Stimulated activated naive B cell treated with anti-CD40 and anti-IgM and Interleukin-4, amounts not matched to agents 10 μg/mL and 1 μg/mL and 100 μg/mL, for 72 hours (primary cell): Measurements from ENCODE around the gene OCIAD1.
A peak's percentile ranks its signal among the peaks of the same experiment; 100 is the strongest.
"Not testable (repeated sequence)": the region's sequence is repeated elsewhere in the genome, so short reads cannot be mapped to it uniquely, and the experiment has no call there.

ENCODE experiments used
- ATAC-seq, 2 donors: fragments of 150-1000 bp; cut with Tn5 transposase; replicated peaks; 2 replicates each; pipeline ENCODE4 v1.10.0; 2021; ENCODE audit warnings: moderate library complexity in 1 of 2
- DNase-seq: peaks from one replicate; pipeline ENCODE4 v3.0.0; 2021
- H3K27ac Mint-ChIP-seq: one replicate; pipeline ENCODE4 v1.8.0; 2022; ENCODE audit warnings: mild to moderate bottlenecking, mixed read lengths
- H3K27me3 Mint-ChIP-seq, 2 donors: one replicate each; pipeline ENCODE4 v1.8.0; 2022; ENCODE audit warnings: mixed read lengths in 2 of 2
- H3K36me3 Mint-ChIP-seq, 2 donors: one replicate each; pipeline ENCODE4 v1.8.0; 2022; ENCODE audit warnings: mixed read lengths in 2 of 2, mild to moderate bottlenecking in 1 of 2
- H3K4me1 Mint-ChIP-seq, 2 donors: one replicate each; pipeline ENCODE4 v1.8.0; 2022; ENCODE audit warnings: mixed read lengths in 2 of 2, mild to moderate bottlenecking in 1 of 2
- H3K4me3 Mint-ChIP-seq, 2 donors: one replicate each; pipeline ENCODE4 v1.8.0; 2022; ENCODE audit warnings: mild to moderate bottlenecking in 2 of 2, mixed read lengths in 2 of 2, moderate library complexity in 1 of 2
- H3K9me3 Mint-ChIP-seq, 2 donors: one replicate each; pipeline ENCODE4 v1.8.0; 2022; ENCODE audit warnings: mixed read lengths in 2 of 2, mild to moderate bottlenecking in 1 of 2

The OCIAD1 gene

DNA sequence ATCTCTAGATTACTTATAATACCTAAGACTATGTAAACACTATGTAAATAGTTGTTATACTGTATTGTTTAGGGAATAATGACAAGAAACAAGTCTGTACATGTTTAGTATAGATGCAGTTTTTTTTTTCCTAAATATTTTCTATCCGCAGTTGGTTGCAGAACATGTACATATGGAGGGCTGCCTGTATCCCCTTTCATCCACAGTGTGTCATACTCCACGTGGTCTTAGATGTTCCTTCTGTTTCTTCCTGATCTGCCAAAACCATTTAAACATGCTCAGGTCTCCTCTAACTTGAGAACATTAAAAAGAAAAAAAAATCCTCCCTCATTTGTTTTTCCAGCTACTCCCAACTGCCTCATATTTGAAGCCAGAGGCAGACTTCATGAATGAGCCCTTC, 14.0 kb downstream of the OCIAD1 start:
- Mint-ChIP-seq H3K36me3 (peaks cover 33 to 49% of the 10 kb centered on the region in 2 donors), H3K27ac (no peak overlapping the region), H3K27me3 (no peaks in the 10 kb centered on the region), H3K9me3 (peaks cover 0 to 2% of the 10 kb centered on the region in 2 donors), H3K4me3 (no peak overlapping the region), H3K4me1 (peaks cover 0 to 5% of the 10 kb centered on the region in 2 donors)
- no peak for ATAC-seq
- DNase-seq, result no peak

DNA sequence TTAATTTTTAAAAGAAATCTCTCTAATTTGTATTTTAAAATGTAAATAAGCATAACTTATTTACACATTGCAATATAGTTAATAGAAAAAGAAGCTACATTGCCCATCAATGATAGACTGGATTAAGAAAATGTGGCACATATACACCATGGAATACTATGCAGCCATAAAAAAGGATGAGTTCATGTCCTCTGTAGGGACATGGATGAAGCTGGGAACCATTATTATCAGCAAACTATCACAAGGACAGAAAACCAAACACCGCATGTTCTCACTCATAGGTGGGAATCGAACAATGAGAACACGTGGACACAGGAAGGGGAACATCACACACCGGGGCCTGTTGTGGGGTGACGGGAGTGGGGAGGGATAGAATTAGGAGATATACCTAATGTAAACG, 17.9 kb downstream of the OCIAD1 start:
- not testable (repeated sequence) for H3K27ac Mint-ChIP-seq, H3K4me1 Mint-ChIP-seq, ATAC-seq, DNase-seq, H3K9me3 Mint-ChIP-seq, H3K4me3 Mint-ChIP-seq, H3K27me3 Mint-ChIP-seq
- H3K36me3 Mint-ChIP-seq, result peaks cover 39 to 60% of the 10 kb centered on the region in 2 donors

DNA sequence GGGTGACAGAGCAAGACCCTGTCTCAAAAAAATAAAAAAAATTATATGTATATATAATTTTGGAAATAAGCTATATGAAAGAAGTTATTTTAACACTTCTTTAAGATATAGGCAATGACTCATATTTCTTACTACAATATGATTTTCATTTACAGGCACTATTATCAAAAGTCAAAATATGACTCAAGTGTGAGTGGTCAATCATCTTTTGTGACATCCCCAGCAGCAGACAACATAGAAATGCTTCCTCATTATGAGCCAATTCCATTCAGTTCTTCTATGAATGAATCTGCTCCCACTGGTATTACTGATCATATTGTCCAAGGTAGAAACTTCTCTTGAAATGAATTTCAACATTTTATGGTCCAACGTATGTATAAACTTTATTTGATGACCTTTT, 20.8 kb downstream of the OCIAD1 start:
- Mint-ChIP-seq H3K27ac (no peak overlapping the region), H3K4me1 (no peaks in the 10 kb centered on the region), H3K36me3 (peaks cover 28 to 46% of the 10 kb centered on the region in 2 donors), H3K4me3 (no peak overlapping the region), H3K27me3 (no peaks in the 10 kb centered on the region), H3K9me3 (no peaks in the 10 kb centered on the region)
- ATAC-seq (no peak), DNase-seq (no peak)

DNA sequence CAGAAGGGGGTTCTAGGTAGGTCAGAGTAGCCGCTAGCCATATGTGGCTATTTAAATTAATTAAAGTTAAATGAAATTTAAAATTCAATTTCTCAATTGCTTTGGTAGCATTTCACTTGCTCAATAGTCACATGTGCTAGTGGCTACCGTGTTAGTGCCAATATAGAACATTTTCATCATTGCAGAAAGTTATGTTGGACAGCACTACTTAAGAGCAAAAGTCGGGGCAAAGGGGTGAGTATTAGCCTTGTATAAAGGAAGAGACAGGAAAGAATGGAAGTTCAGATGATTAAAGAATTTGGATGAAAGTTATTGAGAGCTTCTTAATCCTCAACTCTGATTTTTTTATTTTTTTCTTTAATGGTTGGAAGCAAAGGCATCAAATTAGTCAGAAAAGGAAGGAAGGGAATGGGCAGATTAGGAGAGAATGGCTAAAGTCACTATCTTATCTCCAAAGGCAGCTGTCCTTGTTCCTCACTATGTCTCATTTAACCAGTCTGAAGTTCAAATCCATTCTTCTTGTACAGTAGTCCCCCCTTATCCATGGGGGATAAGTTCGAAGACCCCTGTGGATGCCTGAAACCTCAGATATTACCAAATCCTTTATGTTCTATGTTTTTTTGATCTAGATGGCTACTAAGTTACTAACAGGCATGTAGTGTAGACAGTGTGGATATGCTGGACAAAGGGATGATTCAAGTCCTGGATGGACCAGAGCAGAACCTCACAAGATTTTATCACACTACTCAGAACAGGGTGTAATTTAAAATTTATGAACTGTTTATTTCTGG, 22.9 kb downstream of the OCIAD1 start:
- ATAC-seq (no peak), DNase-seq (no peak)
- Mint-ChIP-seq H3K27ac (no peak overlapping the region), H3K9me3 (no peaks in the 10 kb centered on the region), H3K4me1 (no peaks in the 10 kb centered on the region), H3K36me3 (peaks cover 28 to 42% of the 10 kb centered on the region in 2 donors), H3K27me3 (no peaks in the 10 kb centered on the region), H3K4me3 (no peak overlapping the region)

DNA sequence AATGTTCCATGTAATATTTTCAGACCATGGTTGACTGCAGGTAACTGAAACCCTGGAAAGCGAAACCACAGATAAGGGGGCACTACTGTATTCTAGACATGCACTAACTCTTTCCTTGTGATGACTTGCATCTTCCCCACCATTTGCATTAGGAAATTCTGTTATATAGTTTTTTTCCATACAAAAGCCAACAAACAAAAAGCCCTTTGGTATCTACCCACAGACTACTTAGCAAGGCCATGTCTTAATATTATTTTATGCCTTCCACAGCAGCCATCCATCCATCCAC, 23.5 kb downstream of the OCIAD1 start:
- Mint-ChIP-seq H3K4me3 (no peak overlapping the region), H3K9me3 (no peaks in the 10 kb centered on the region), H3K4me1 (no peaks in the 10 kb centered on the region), H3K36me3 (peaks cover 27 to 39% of the 10 kb centered on the region in 2 donors), H3K27me3 (no peaks in the 10 kb centered on the region), H3K27ac (peak overlapping the region; percentile 73)
- ATAC-seq (no peak), DNase-seq (no peak)

DNA sequence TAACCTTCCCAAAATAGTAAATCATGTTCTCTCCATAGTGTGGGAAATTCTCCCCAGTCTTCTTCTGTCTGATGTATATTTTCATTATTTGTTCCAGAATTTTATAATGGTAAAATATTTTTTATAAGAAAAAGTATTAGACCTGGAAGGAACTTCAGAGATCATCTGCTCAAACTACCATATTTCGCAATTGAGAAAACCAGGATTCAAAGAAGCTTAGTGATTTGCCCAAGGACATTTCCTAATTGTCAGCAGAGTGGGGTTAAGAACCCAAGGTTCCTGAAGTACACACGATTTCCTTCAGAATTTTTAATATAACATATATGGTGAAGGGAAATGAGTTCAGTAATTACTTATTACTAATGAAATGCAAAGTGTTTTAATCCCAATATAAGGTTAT, 24.1 kb downstream of the OCIAD1 start:
- ATAC-seq (no peak), DNase-seq (no peak)
- Mint-ChIP-seq H3K4me3 (no peak overlapping the region), H3K4me1 (no peaks in the 10 kb centered on the region), H3K27me3 (no peaks in the 10 kb centered on the region), H3K36me3 (peaks cover 27 to 41% of the 10 kb centered on the region in 2 donors), H3K9me3 (no peaks in the 10 kb centered on the region), H3K27ac (peak overlapping the region; percentile 73)

DNA sequence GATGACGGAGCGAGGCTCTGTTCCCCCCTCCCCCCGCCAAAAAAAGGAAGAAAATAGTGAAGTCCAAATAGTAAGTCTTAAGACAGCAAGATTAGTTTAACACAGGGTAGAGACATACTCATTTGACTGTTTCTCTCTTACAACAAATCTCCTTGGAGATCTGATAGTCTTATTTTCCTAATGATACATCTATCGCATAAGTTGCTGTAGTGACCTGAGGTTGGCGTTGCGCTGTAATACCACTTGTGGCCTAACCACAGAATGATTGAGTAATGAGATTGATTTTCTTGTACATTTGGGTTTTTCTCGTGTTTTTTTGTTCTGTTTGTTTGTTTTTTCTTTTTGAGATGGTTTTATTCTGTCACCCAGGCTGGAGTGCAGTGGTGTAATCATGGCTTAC, 27.2 kb downstream of the OCIAD1 start:
- Mint-ChIP-seq H3K4me1 (no peaks in the 10 kb centered on the region), H3K27ac (no peak overlapping the region), H3K4me3 (no peak overlapping the region), H3K27me3 (no peaks in the 10 kb centered on the region), H3K9me3 (no peaks in the 10 kb centered on the region), H3K36me3 (peaks cover 24 to 30% of the 10 kb centered on the region in 2 donors)
- no peak for DNase-seq
- no peak for ATAC-seq

DNA sequence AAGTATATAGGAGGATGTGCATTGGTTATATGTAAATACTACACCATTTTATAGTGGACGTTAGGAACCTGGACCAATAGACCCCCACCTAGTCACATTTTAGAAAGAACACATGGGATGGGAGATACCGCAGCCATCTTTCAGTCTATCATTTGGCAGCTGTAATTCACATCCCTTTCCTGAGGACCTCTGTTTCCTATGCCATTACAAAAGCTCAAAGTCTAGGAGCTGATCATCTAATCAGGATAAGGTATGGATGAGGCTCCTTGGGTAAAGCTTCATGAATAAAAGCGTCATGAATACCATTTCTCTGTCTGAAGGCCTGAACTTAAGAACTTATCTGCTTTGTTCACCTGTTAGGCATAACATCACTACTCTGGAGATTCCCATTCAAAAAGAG, 31.1 kb downstream of the OCIAD1 start:
- no peaks in the 10 kb centered on the region for H3K27me3 Mint-ChIP-seq
- no peak overlapping the region for H3K4me3 Mint-ChIP-seq
- no peaks in the 10 kb centered on the region for H3K4me1 Mint-ChIP-seq
- DNase-seq (no peak), ATAC-seq (no peak)
- no peak overlapping the region for H3K27ac Mint-ChIP-seq
- H3K36me3 Mint-ChIP-seq, result peaks cover 17 to 27% of the 10 kb centered on the region in 2 donors
- H3K9me3 Mint-ChIP-seq, result peaks cover 7 to 9% of the 10 kb centered on the region in 2 donors

DNA sequence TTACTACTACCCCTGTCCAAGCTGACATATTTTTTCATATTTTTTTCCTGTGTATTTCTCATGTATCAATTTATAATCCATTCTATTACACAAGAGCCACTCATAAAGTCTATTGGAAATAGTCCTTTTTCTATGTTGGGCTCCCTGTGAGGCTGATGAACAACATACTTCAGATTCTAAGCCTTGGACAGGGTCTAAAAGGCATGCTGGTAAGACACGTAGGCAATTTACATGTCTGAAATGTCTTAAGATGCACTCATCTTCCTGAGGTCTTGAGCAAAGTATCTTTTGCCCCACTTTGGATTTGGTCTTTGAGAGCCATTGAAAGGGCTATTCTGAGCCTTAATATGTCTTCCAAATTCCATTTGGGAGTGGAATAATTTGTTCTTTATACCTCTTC, 31.8 kb downstream of the OCIAD1 start:
- Mint-ChIP-seq H3K27ac (no peak overlapping the region), H3K4me1 (no peaks in the 10 kb centered on the region), H3K36me3 (peaks cover 19 to 31% of the 10 kb centered on the region in 2 donors), H3K4me3 (no peak overlapping the region), H3K9me3 (peaks cover 7 to 9% of the 10 kb centered on the region in 2 donors), H3K27me3 (no peaks in the 10 kb centered on the region)
- ATAC-seq (no peak), DNase-seq (no peak)

DNA sequence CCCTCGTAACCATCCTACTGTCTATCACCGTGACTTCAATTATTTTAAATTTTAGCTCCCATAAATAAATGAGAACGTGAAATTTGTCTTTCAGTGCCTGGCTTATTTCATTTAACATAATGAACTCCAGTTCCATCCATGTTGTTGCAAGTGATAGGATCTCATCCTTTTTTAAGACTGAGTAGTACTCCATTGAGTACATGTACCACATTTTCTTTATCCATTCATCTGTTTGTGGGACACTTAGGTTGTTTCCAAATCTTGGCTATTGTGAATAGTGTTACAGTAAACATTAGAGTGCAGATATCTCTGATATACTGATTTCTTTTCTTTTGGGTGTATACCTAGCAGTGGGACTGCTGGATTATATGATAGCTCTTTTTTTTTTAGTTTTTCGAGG, 32.8 kb downstream of the OCIAD1 start:
- Mint-ChIP-seq H3K27ac (no peak overlapping the region), H3K9me3 (peaks cover 7 to 9% of the 10 kb centered on the region in 2 donors), H3K4me1 (no peaks in the 10 kb centered on the region), H3K4me3 (no peak overlapping the region), H3K27me3 (no peaks in the 10 kb centered on the region), H3K36me3 (peaks cover 13 to 30% of the 10 kb centered on the region in 2 donors)
- DNase-seq, result no peak
- no peak for ATAC-seq

DNA sequence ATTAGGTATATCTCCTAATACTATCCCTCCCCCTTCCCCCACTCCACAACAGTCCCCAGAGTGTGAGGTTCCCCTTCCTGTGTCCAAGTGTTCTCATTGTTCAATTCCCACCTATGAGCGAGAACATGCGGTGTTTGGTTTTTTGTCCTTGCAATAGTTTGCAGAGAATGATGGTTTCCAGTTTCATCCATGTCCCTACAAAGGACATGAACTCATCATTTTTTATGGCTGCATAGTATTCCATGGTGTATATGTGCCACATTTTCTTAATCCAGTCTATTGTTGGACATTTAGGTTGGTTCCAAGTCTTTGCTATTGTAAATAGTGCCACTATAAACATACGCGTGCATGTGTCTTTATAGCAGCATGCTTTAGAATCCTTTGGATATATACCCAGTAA, 33.8 kb downstream of the OCIAD1 start:
- H3K27me3 Mint-ChIP-seq, DNase-seq, H3K9me3 Mint-ChIP-seq, H3K4me3 Mint-ChIP-seq, H3K4me1 Mint-ChIP-seq, ATAC-seq, H3K27ac Mint-ChIP-seq: not testable (repeated sequence)
- H3K36me3 Mint-ChIP-seq, result peaks cover 23 to 39% of the 10 kb centered on the region in 2 donors

DNA sequence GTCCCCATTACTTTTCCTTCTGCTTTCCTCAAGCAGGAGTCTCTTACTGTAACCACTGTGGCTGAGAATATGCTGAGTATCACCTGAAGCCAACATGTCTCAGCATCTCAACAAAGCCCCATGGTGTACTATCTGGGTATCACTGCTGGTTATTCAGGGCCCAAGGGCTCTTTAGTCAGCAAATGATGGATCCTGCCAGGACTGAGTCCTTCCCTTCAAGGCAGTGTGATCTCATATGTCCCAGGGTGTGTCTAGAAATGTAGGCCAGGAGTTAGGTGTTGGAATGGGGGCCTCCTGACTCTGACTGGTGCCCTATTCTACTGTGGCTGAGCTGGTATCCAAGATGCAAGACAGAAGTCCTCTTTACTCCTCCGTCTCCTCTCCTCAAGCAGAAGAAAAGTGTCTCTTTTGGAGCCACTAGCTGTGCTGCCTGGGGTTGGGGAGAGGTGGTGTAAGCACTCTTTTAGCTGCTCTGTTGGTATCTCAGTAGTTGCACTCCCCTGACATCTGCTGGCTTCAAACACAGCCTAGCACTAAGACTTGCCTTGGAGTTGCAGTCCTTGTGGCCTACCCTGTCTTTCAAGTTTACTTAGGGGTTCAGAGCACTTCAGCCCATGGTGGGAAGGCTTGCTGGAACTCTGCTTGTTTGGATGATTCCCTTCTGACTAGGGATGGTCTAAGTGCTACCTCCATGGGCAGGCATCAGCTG, 47.1 kb downstream of the OCIAD1 start:
- ATAC-seq (no peak), DNase-seq (no peak)
- no peaks in the 10 kb centered on the region for H3K27me3 Mint-ChIP-seq
- H3K36me3 Mint-ChIP-seq, result peaks cover 18 to 26% of the 10 kb centered on the region in 2 donors
- peaks cover 0 to 3% of the 10 kb centered on the region in 2 donors for H3K9me3 Mint-ChIP-seq
- H3K4me1 Mint-ChIP-seq, result peaks cover 0 to 2% of the 10 kb centered on the region in 2 donors
- no peak overlapping the region for H3K27ac Mint-ChIP-seq
- no peak overlapping the region for H3K4me3 Mint-ChIP-seq

DNA sequence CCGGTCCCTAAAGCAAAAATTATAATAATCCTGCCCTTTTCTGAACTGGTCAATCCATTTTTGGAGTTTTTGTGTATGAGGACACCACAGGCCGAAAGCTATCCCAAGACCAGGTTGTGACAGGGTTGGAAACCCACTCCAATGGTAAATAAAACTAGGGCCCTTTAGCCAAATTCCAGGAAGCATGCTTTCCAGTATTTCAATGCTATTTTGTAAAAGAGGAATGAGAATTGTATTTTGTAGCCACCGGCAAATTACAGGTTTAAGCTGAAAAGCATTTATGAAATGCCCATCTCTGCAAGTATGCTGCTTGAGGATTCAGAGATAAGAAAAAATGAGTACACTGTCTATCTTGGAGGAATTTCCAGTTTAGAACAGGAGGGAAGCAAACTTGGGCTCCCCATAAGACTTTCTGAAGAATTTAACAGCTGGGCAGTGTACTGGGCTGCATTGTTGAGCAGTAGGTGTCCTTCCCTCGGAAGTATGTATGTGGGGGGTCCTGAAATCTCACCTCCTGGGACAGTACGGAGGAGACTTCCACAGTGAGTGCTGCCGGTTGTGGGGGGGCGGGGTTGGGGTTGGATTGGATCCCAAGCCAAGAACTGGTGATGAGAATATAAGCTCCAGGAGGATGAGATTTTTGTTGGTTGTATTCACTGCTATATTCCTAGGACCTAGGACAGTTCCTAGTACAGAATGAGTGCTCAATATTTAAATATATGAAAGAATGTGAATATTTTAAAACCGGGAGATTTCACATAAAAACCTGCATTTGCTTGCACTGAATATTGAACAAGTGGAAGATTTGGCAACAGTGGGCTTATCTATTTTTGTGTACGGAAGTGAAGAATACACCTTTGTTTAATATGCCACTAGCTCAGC, 48.9 kb downstream of the OCIAD1 start:
- Mint-ChIP-seq H3K36me3 (peaks cover 15 to 18% of the 10 kb centered on the region in 2 donors), H3K9me3 (peaks cover 0 to 2% of the 10 kb centered on the region in 2 donors), H3K4me1 (peaks cover 0 to 2% of the 10 kb centered on the region in 2 donors), H3K27me3 (no peaks in the 10 kb centered on the region), H3K27ac (no peak overlapping the region), H3K4me3 (no peak overlapping the region)
- ATAC-seq, result no peak
- no peak for DNase-seq

DNA sequence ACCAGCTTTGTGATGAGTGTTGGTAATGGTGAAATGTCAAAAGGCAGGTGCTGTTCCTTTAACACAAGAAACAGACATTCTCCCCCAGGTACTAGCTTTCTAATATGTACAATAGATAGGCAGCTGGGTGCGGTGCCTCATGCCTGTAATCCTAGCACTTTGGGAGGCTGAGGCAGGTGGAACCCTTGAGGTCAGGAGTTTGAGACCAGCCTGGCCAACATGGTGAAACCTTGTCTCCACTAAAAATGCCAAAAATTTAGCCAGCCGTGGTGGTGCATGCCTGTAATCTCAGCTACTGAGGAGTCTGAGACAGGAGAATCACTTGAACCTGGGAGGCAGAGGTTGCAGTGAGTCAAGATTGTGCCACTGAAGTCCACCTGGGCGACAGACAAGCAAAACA, 50.8 kb downstream of the OCIAD1 start:
- H3K27ac Mint-ChIP-seq, H3K27me3 Mint-ChIP-seq, DNase-seq, H3K4me3 Mint-ChIP-seq, ATAC-seq, H3K9me3 Mint-ChIP-seq, H3K36me3 Mint-ChIP-seq, H3K4me1 Mint-ChIP-seq: not testable (repeated sequence)
